AG20443 (cell line): Measurements from ENCODE around the gene USP4.
"Not testable (repeated sequence)": the region's sequence is repeated elsewhere in the genome, so short reads cannot be mapped to it uniquely, and the experiment has no call there.

Experiments
- DNase-seq: peaks from one replicate; pipeline ENCODE4 v3.0.0; 2012; ENCODE audit warnings: low spot score, mixed read lengths

USP4 gene

DNA sequence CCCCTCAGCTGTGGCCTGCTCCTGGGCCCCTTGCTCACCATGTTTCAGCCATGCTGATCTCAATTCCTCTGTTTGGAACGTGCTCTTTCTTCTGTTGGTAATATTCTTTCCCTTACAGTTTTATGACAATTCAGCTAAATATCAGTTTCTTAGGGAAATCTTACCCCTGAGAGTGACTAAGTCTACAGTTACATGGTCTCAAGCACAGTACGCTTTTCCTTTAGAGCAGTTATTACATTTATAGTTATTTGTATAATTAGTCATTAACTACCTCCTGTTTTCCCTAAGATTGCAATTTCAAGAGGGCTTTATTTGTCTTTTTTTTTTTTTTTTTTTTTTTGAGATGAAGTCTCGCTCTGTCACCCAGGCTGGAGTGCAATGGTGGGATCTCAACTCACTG, 86.3 kb downstream of the USP4 start:
- DNase-seq, result no peak

DNA sequence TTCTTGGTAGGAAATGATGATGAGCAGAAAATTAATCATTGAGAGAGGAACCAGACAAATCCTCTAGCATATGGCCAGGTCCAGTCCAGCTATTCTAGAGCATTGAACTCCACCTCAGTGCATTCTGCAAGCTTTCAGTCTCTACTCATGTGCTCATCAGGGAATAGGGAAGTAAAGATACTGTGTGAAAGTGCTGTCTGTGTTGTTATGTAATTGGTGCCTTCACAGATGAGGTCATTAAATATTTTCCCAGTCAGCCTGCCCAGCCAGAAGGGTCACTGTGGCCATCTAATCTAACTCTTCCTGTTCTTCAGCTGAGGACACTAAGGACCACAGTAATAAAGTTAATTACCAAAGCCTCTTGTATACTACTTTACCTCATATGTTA, 91.0 kb downstream of the USP4 start:
- DNase-seq, result peak; percentile 71

DNA sequence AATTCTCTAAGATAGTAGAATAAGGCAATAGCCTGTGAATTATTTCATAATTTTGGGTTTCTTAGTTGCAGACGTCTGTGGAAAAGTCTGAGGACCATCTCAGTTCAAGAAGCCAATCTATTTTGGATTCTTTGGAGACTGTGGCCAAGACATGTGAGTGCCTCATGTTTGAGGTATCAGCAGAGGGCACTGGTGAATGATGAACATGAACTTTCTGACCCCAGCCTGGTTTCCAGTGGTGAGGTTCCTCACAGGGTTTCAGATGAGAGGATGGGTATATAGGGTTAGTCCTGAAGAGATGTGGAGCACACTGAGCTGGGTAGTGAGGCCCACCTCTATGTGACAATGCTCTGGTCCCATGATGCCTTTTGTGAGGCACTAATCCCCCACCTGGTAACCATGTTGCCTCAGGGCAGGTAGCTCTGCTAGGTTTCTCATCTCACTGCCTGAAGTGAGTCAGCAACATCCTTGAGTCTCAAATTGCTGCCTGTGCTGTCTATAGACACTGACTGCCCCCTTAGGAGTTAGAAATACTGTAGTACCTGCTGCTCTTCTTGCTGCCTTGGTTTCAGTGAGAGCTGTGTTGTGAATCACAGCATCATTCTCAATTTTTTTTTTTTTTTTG, 95.2 kb downstream of the USP4 start:
- no peak for DNase-seq

DNA sequence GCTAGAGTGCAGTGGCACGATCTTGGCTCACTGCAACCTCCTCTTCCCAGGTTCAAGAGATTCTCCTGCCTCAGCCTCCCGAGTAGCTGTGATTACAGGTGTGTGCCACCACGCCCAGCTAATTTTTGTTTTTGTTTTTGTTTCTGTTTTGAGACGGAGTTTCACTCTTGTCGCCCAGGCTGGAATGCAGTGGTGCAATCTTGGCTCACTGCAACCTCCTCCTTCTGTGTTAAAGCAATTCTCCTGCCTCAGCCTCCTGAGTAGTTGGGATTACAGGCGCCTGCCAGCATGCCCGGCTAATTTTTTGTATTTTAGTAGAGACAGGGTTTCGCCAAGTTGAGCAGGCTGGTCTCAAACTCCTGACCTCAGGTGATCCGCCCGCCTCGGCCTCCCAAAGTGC, 99.8 kb downstream of the USP4 start:
- DNase-seq, result not testable (repeated sequence)

DNA sequence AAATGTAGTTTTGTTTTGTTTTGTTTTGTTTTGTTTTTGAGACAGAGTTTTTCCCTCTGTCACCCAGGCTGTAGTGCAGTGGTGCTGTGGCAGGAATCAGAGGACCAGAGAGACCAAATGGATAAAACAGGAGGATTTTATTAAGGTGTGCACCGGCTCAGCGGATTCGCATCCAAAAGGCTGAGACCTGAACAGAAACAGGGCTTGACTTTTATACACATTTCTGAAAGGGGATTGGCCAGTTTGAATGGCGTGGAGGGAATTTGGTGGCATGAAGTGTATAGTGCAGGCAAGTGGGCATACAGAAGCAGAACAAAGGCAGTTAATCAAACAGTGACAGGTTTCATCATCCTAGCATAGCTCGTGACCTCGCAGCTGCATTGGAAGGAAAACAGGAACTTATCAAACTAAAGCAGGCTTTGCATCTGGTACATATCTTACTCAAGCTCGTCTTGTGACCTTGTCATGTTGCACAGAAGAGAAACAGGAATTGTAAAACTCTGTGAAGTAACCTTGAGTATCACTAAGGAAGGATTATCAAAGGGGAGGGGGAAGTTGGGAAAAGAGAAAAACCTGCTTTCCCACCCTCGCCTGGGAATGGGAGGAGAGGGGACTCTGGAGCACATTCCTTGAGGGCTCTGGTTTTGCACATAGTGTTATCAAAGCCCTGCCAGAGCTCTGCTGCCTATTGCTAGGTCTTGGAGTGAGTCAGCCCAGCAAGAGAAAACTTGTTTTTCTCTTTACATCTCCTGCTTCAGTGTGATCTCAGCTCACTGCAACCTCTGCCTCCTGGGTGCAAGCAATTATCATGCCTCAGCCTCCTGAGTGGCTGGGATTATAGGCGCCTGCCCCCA, 101.4 kb downstream of the USP4 start:
- DNase-seq, result peak; percentile 24

DNA sequence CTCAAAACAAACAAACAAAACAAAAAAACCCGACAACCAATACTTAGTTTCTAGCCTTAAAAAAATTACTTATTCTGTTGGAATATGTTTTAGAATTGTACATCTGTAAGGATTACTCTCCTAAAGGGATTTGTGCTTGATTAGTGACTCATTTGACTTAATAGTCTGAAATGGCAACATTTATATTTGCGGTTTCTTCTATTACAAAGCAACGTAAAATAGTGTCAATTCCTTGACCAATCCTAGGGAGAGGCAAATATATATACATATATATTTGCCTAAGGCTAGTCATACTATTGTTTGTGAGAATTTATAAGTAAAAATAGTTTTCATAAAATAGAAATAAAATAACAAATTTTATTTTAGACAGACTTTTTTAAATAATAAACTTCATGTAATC, 102.5 kb downstream of the USP4 start:
- DNase-seq, result no peak

DNA sequence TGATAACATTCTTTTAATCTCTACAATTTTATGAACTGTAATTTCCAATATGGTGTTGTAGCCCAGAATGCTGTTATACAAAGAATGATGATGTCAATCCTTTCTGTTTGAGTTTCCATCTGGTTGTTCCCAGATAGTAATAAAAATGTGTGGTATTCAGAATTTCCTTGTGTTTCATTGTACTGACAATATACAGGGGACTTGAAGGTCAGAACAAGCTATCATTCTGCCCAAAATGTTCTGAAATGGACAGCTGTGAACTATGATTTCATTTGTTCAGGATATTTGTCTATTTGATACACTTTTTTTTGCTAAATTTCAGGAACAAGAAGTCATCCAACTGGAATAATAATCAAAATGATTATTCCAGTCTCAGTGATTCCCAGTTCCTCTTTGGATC, 103.6 kb downstream of the USP4 start:
- DNase-seq, result no peak

DNA sequence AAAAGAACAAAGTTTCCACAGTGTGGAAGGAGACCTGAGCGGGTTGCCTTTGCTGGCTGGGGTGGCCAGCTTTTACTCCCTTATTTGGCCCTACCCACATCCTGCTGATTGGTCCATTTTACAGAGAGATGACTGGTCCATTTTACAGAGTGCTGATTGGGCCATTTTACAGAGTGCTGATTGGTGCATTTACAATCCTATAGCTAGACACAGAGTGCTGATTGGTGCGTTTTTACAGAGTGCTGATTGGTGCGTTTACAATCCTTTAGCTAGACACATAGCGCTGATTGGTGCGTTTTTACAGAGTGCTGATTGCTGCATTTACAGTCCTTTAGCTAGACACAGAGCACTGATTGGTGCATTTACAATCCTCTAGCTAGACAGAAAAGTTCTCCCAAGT, 111.0 kb downstream of the USP4 start:
- DNase-seq, result not testable (repeated sequence)
